Measurements from ENCODE around the gene HMOX2.

The HMOX2 gene

GRCh38 chr16:4431023-4431422 is 45.2 kb upstream of the HMOX2 start:
- Histone ChIP-seq H3K9me2 (ENCODE audit: low read depth, low read length) (no peaks in the 10 kb centered on the region), H4K20me1 (ENCODE audit: insufficient read depth, low read length) (no peaks in the 10 kb centered on the region), H3K27ac (ENCODE audit: low read depth, low read length, poor library complexity, severe bottlenecking) (no peak overlapping the region), H3K79me2 (ENCODE audit: insufficient read depth, low read length) (peaks cover 26% of the 10 kb centered on the region), H3F3A (ENCODE audit: insufficient read depth, low read length) (no peaks in the 10 kb centered on the region), H3K4me3 (ENCODE audit: low read depth, low read length, poor library complexity, severe bottlenecking) (no peak overlapping the region), H3K27me3 (ENCODE audit: insufficient read depth, low read length) (no peaks in the 10 kb centered on the region), H3K4me1 (ENCODE audit: insufficient read depth, low read length, severe bottlenecking) (peaks cover 13% of the 10 kb centered on the region), H3K9me3 (ENCODE audit: low read length) (no peaks in the 10 kb centered on the region), H3K36me3 (ENCODE audit: insufficient read depth, low read length) (peaks cover 72% of the 10 kb centered on the region), H2AFZ (ENCODE audit: low read length) (no peak overlapping the region), H3K4me2 (ENCODE audit: low read length) (no peak overlapping the region), H3K9ac (ENCODE audit: low read length) (no peak overlapping the region)
- TF ChIP-seq CTCF (IDR thresholded peaks at IDR 0.05; ENCODE audit: low read length) (no peak), EZH2 (IDR thresholded peaks at IDR 0.05; ENCODE audit: borderline replicate concordance, low read length) (no peak)

GRCh38 chr16:4433228-4433627 is 43.0 kb upstream of the HMOX2 start:
- no peak overlapping the region for H3K27ac ChIP-seq (ENCODE audit: low read depth, low read length, poor library complexity, severe bottlenecking)
- H3K4me3 ChIP-seq (ENCODE audit: low read depth, low read length, poor library complexity, severe bottlenecking) = no peak overlapping the region
- H3K9ac ChIP-seq (ENCODE audit: low read length) = no peak overlapping the region
- H3K27me3 ChIP-seq (ENCODE audit: insufficient read depth, low read length) = no peaks in the 10 kb centered on the region
- no peaks in the 10 kb centered on the region for H3F3A ChIP-seq (ENCODE audit: insufficient read depth, low read length)
- no peak overlapping the region for H2AFZ ChIP-seq (ENCODE audit: low read length)
- H3K79me2 ChIP-seq (ENCODE audit: insufficient read depth, low read length) = peaks cover 5% of the 10 kb centered on the region
- H4K20me1 ChIP-seq (ENCODE audit: insufficient read depth, low read length) = no peaks in the 10 kb centered on the region
- no peaks in the 10 kb centered on the region for H3K4me1 ChIP-seq (ENCODE audit: insufficient read depth, low read length, severe bottlenecking)
- peaks cover 92% of the 10 kb centered on the region for H3K36me3 ChIP-seq (ENCODE audit: insufficient read depth, low read length)
- TF ChIP-seq CTCF (IDR thresholded peaks at IDR 0.05; ENCODE audit: low read length) = no peak
- TF ChIP-seq EZH2 (IDR thresholded peaks at IDR 0.05; ENCODE audit: borderline replicate concordance, low read length) = no peak
- H3K4me2 ChIP-seq (ENCODE audit: low read length) = no peak overlapping the region
- H3K9me3 ChIP-seq (ENCODE audit: low read length) = no peaks in the 10 kb centered on the region
- H3K9me2 ChIP-seq (ENCODE audit: low read depth, low read length) = no peaks in the 10 kb centered on the region

- TF ChIP-seq EZH2 (IDR thresholded peaks at IDR 0.05; ENCODE audit: borderline replicate concordance, low read length) (no peak), CTCF (IDR thresholded peaks at IDR 0.05; ENCODE audit: low read length) (no peak)
- Histone ChIP-seq H3K79me2 (ENCODE audit: insufficient read depth, low read length) (no peaks in the 10 kb centered on the region), H3K27ac (ENCODE audit: low read depth, low read length, poor library complexity, severe bottlenecking) (no peak overlapping the region), H4K20me1 (ENCODE audit: insufficient read depth, low read length) (no peaks in the 10 kb centered on the region), H3K4me3 (ENCODE audit: low read depth, low read length, poor library complexity, severe bottlenecking) (no peak overlapping the region), H3F3A (ENCODE audit: insufficient read depth, low read length) (no peaks in the 10 kb centered on the region), H3K27me3 (ENCODE audit: insufficient read depth, low read length) (no peaks in the 10 kb centered on the region), H3K4me2 (ENCODE audit: low read length) (no peak overlapping the region), H3K9me3 (ENCODE audit: low read length) (no peaks in the 10 kb centered on the region), H2AFZ (ENCODE audit: low read length) (no peak overlapping the region), H3K9ac (ENCODE audit: low read length) (no peak overlapping the region), H3K36me3 (ENCODE audit: insufficient read depth, low read length) (peaks cover 95% of the 10 kb centered on the region), H3K4me1 (ENCODE audit: insufficient read depth, low read length, severe bottlenecking) (no peaks in the 10 kb centered on the region), H3K9me2 (ENCODE audit: low read depth, low read length) (no peaks in the 10 kb centered on the region)
These were observed 42.0 kb upstream of the HMOX2 start for GRCh38 chr16:4433914-4434787.
